K562 (cell line): ENCODE data around the gene S100A4. TPM values are rescaled to one million over a fixed set of nuclear protein-coding genes. Genes with fewer than 3 reads are reported as not detected.

Source experiments
- ATAC-seq: fragments of 200-7000 bp; cut with Tn5 transposase; 3 replicates; pipeline ENCODE4 v1.9.1; 2020; ENCODE audit warnings: moderate library complexity
- BruUV-seq: library from RNA; stranded (reverse); fragments of 400-500 nt; replicated peaks from 2 replicates; lab custom pipeline; 2021; lab: Mats Ljungman, UMichigan
- CTCF ChIA-PET: fragments of 300-600 bp; formaldehyde crosslinking; extraction: SDS; loops from one replicate; lab custom pipeline; 2021; ENCODE audit warnings: low intra/inter-chr PET ratio; lab: Yijun Ruan, JAX
- POLR2A ChIA-PET: fragments of 300-600, 350-650 bp; sonication (Branson Sonifier 250); formaldehyde crosslinking; extraction: SDS; loops from one replicate; lab custom pipeline; 2021; ENCODE audit warnings: antibody characterized with exemption, inconsistent platforms; lab: Yijun Ruan, JAX
- DNase-seq, 4 experiments: peaks; one replicate each; pipeline versions ENCODE4 v3.0.0 to v3.0.0-alpha.2; 2011 to 2018; ENCODE audit warnings: low spot score in 3 of 4, mixed read lengths in 3 of 4; ENCODE audit errors: extremely low read depth in 1 of 4
- FAIRE-seq: peaks from 2 replicates; lab custom pipeline; 2011; peaks lifted over from hg19 to GRCh38; lab: Jason Lieb, UNC
- H2AFZ ChIP-seq: 2 replicates; pipeline ENCODE4 v1.6.0; 2011; ENCODE audit warnings: low read depth, low read length, control low read depth, inconsistent platforms
- H3K27ac ChIP-seq: fragments of 200-600 bp; 3 replicates; pipeline ENCODE4 v1.8.0; 2011; ENCODE audit warnings: low read depth, mild to moderate bottlenecking, control low read depth, inconsistent platforms, low read length, moderate library complexity, mixed read lengths; ENCODE audit errors: extremely low read depth
- H3K27me3 ChIP-seq, 2 experiments: fragments of 300-600 bp in 1 of 2; 2 replicates in 1 of 2; 3 replicates in 1 of 2; pipeline versions ENCODE4 v1.6.0 to v1.8.0; 2011; ENCODE audit warnings: inconsistent platforms in 2 of 2, low read length in 2 of 2, mild to moderate bottlenecking in 1 of 2, mixed read lengths in 1 of 2, moderate library complexity in 1 of 2; ENCODE audit not compliant: control insufficient read depth in 2 of 2, insufficient read depth in 2 of 2
- H3K36me3 ChIP-seq: fragments of 300-600 bp; 3 replicates; pipeline ENCODE4 v1.8.0; 2011; ENCODE audit warnings: mild to moderate bottlenecking, low read length, inconsistent platforms; ENCODE audit not compliant: control insufficient read depth, insufficient read depth
- H3K4me1 ChIP-seq, 2 experiments: fragments of 200-600 bp in 1 of 2; replicated peaks in 1 of 2; 2 replicates in 1 of 2; 3 replicates in 1 of 2; pipeline versions ENCODE4 v1.5.1 to v1.8.0; 2011; ENCODE audit warnings: inconsistent platforms in 2 of 2, low read length in 2 of 2, mild to moderate bottlenecking in 1 of 2, mixed read lengths in 1 of 2, moderate library complexity in 1 of 2; ENCODE audit not compliant: control insufficient read depth in 2 of 2, insufficient read depth in 2 of 2
- H3K4me2 ChIP-seq: 2 replicates; pipeline ENCODE4 v1.6.1; 2011; ENCODE audit warnings: low read length, control low read depth, inconsistent platforms, mixed read lengths; ENCODE audit not compliant: insufficient read depth
- H3K4me3 ChIP-seq: fragments of 200-600 bp; sonication (generic), shearing (Covaris generic); 2 replicates; pipeline ENCODE4 v1.5.1; 2016; ENCODE audit warnings: control low read depth, inconsistent platforms
- H3K79me2 ChIP-seq: fragments of 200-600 bp; 3 replicates; pipeline ENCODE4 v1.8.0; 2011; ENCODE audit warnings: low read length, inconsistent platforms; ENCODE audit not compliant: control insufficient read depth, insufficient read depth
- H3K9ac ChIP-seq, 2 experiments: 2 replicates each; pipeline versions ENCODE4 v1.6.0 to v1.6.1; 2011; ENCODE audit warnings: low read depth in 2 of 2, low read length in 2 of 2, control low read depth in 1 of 2, inconsistent platforms in 1 of 2, mild to moderate bottlenecking in 1 of 2, mixed read lengths in 1 of 2; ENCODE audit not compliant: insufficient read depth in 1 of 2
- H3K9me1 ChIP-seq: one replicate; pipeline ENCODE4 v1.6.0; 2011; ENCODE audit warnings: inconsistent platforms, mild to moderate bottlenecking, low read length, moderate library complexity; ENCODE audit not compliant: control insufficient read depth, insufficient read depth
- H3K9me3 ChIP-seq: replicated peaks from 2 replicates; pipeline ENCODE4 v1.5.1; 2011; ENCODE audit warnings: low read depth, low read length, inconsistent platforms; ENCODE audit not compliant: control insufficient read depth, insufficient read depth
- H4K20me1 ChIP-seq: replicated peaks from 2 replicates; pipeline ENCODE4 v1.6.1; 2011; ENCODE audit warnings: low read length, inconsistent platforms, mixed read lengths; ENCODE audit not compliant: control insufficient read depth, insufficient read depth
- BRD9 ChIP-seq: fragments of 450-650 bp; IDR thresholded peaks from 2 replicates; pipeline ENCODE4 v1.6.1; 2018; ENCODE audit warnings: low read depth; ENCODE audit not compliant: partially characterized antibody
- ESRRA ChIP-seq: fragments of 450-650 bp; IDR thresholded peaks from 2 replicates; pipeline ENCODE4 v1.6.1; 2014; ENCODE audit warnings: low read depth, mild to moderate bottlenecking, moderate library complexity, borderline replicate concordance
- NCOA4 ChIP-seq: fragments of 450-650 bp; IDR thresholded peaks from 2 replicates; pipeline ENCODE4 v1.6.1; 2018; ENCODE audit warnings: mild to moderate bottlenecking; ENCODE audit not compliant: partially characterized antibody
- SIN3A ChIP-seq, 2 experiments: fragments of 150-350 bp in 1 of 2; IDR thresholded peaks; 2 replicates each; pipeline ENCODE4 v1.6.1; 2011 to 2016; ENCODE audit warnings: borderline replicate concordance in 2 of 2, low read depth in 2 of 2, low read length in 2 of 2, mild to moderate bottlenecking in 2 of 2, moderate library complexity in 2 of 2; ENCODE audit not compliant: control insufficient read depth in 1 of 2
- SIN3B ChIP-seq: fragments of 450-650 bp; IDR thresholded peaks from 2 replicates; pipeline ENCODE4 v1.6.1; 2017; ENCODE audit warnings: low read depth, mild to moderate bottlenecking, moderate library complexity
- SMARCA4 ChIP-seq: fragments of 450-650 bp; IDR thresholded peaks from 2 replicates; pipeline ENCODE4 v1.6.1; 2016
- ZNF431 ChIP-seq: sonication (generic); formaldehyde crosslinking; IDR thresholded peaks from 2 replicates; pipeline ENCODE4 v1.8.0; 2022; ENCODE audit warnings: mild to moderate bottlenecking, missing genetic modification reagents
- ZNF586 ChIP-seq: fragments of 450-650 bp; formaldehyde crosslinking; conservative IDR thresholded peaks from 2 replicates; pipeline ENCODE4 v1.4.0; 2020; ENCODE audit warnings: mild to moderate bottlenecking, moderate library complexity
- WGBS: fragments of 100-300 bp; shearing (Covaris generic); methylation state at CpG from one replicate; pipeline ENCODE4 v1.1.6; 2016; ENCODE audit warnings: low coverage, mixed read lengths; ENCODE audit not compliant: insufficient coverage; ENCODE audit errors: missing lambda C conversion rate; 5-methylcytosine and 5-hydroxymethylcytosine counted together
- in situ Hi-C: fragments of 300-500 bp; cut with MboI; formaldehyde crosslinking; loops from 4 replicates; pipeline ENCODE4 v1.15.0; 2018; ENCODE audit warnings: inconsistent platforms, mixed read lengths
- intact Hi-C: fragments of 100-400 bp; cut with micrococcal nuclease; formaldehyde crosslinking; loops from 2 replicates; pipeline ENCODE4 v1.14.2; 2022
- polyA plus RNA-seq, 8 experiments: library from polyadenylated mRNA; depleted of rRNA in 4 of 8; stranded (reverse) in 5 of 8; unstranded in 3 of 8; fragments of >200 nt; fragmentation: Nextera tagmentation in 2 of 8; fragmentation: Illumina TruSeq in 1 of 8; extraction: Ambion mirVana in 2 of 8; extraction: Trizol in 1 of 8; gene quantifications; 2 replicates each; pipeline versions ENCODE4 v1.2.1 to v1.2.3, GENCODE V29; 2011 to 2014; ENCODE audit warnings: inconsistent platforms in 1 of 8, missing spikeins in 1 of 8
- total RNA-seq, 7 experiments: library from RNA; depleted of rRNA in 6 of 7; stranded (reverse); fragments of >200 nt in 6 of 7; fragmentation: Illumina TruSeq in 2 of 7; extraction: Trizol in 2 of 7; gene quantifications; 2 replicates each; pipeline versions ENCODE4 v1.2.1 to v1.2.3, GENCODE V29; 2011 to 2021; ENCODE audit warnings: low replicate concordance in 1 of 7
- TF ChIP-seq, protein P1 (sequence below): fragments of 450-650 bp; formaldehyde crosslinking; IDR thresholded peaks from 2 replicates; pipeline ENCODE4 v1.4.0; 2022; ENCODE audit warnings: mild to moderate bottlenecking, moderate library complexity
- TF ChIP-seq, protein P2 (sequence below): fragments of 250-450 bp; sonication (Bioruptor Pico); IDR thresholded peaks from 2 replicates; pipeline ENCODE4 v1.5.0; 2020; ENCODE audit warnings: mild to moderate bottlenecking
- TF ChIP-seq, protein P3 (sequence below), 2 experiments: IDR thresholded peaks in 1 of 2; conservative IDR thresholded peaks in 1 of 2; 2 replicates each; pipeline ENCODE4 v1.6.1; 2016; ENCODE audit warnings: low read depth in 2 of 2, mild to moderate bottlenecking in 1 of 2, missing compliant biosample characterization in 1 of 2, missing genetic modification characterization in 1 of 2, moderate library complexity in 1 of 2

Gene S100A4
- total and polyA plus RNA-seq, 9 of the 15 experiments (the other 6 are each of a cell fraction or from before 2014, with no cell fraction given), result 3.7 to 20.1 (median 11.2) TPM

DNA sequence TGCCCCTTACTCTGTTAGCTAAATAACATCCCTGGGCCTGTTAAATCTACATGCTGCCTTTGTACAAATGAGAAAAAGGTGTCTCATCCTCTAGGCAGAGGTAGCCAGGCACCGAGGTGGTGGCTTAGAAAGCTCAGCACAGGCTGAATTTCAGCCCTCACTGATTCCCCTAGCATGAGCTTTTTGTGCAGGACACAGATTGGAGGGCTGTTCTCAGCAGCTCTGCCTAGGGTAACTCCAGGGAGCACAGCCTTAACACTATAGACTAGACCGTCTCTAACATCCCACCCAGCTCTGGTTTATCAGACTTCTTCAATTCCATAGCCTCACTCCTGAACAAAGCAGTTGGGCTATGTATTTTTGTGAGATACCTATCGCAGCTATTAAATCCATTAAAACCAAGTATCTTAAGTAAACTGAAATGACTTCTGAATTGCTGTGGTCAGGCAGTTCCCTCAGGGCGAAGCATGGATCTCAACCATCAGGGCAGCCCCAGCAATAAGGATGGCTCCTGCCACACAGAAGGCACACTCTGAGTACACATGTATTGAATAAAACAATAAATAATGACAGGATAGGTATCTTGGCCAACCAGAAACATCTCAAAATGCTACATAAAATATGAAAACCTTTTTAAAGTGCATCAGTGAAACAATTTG, 24.7 kb downstream of the S100A4 start:
- Histone ChIP-seq H3K36me3 (no peaks in the 10 kb centered on the region), H3K79me2 (no peaks in the 10 kb centered on the region), H2AFZ (0 out of 2 replicates have a peak overlapping the region, but pooled peaks have one; percentile 4), H3K4me3 (no peak overlapping the region), H3K27me3 (no peaks in the 10 kb centered on the region), H4K20me1 (no peaks in the 10 kb centered on the region), H3K9ac (no peak overlapping the region), H3K27ac (no peak overlapping the region), H3K4me1 (peaks cover 9 to 13% of the 10 kb centered on the region in 2 experiments; a peak in 4 of 5 replicates), H3K9me1 (no peaks in the 10 kb centered on the region), H3K4me2 (no peak overlapping the region), H3K9me3 (peaks cover 2% of the 10 kb centered on the region; the same call in 1 of the 2 replicates)
- ATAC-seq (no peak), FAIRE-seq (no peak), DNase-seq (no peak)
- 53% methylated on average over 4 of the region's 4 CpGs for WGBS
- TF ChIP-seq, protein P1, sequence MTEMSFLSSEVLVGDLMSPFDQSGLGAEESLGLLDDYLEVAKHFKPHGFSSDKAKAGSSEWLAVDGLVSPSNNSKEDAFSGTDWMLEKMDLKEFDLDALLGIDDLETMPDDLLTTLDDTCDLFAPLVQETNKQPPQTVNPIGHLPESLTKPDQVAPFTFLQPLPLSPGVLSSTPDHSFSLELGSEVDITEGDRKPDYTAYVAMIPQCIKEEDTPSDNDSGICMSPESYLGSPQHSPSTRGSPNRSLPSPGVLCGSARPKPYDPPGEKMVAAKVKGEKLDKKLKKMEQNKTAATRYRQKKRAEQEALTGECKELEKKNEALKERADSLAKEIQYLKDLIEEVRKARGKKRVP (CRISPR knock-in tag), result no peak
- TF ChIP-seq BRD9 (no peak), NCOA4 (no peak), ESRRA (no peak), ZNF431 (CRISPR knock-in tag) (no peak), SMARCA4 (no peak), SIN3B (no peak), SIN3A (IDR thresholded peaks at IDR 0.05; ENCODE audit: borderline replicate concordance in 2 of 2, control insufficient read depth in 1 of 2, low read depth in 2 of 2, low read length in 2 of 2) (no peak), ZNF586 (CRISPR knock-in tag) (no peak)
- TF ChIP-seq, protein P2, sequence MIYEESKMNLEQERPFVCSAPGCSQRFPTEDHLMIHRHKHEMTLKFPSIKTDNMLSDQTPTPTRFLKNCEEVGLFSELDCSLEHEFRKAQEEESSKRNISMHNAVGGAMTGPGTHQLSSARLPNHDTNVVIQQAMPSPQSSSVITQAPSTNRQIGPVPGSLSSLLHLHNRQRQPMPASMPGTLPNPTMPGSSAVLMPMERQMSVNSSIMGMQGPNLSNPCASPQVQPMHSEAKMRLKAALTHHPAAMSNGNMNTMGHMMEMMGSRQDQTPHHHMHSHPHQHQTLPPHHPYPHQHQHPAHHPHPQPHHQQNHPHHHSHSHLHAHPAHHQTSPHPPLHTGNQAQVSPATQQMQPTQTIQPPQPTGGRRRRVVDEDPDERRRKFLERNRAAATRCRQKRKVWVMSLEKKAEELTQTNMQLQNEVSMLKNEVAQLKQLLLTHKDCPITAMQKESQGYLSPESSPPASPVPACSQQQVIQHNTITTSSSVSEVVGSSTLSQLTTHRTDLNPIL (CRISPR knock-in tag), result no peak
- TF ChIP-seq, protein P3, sequence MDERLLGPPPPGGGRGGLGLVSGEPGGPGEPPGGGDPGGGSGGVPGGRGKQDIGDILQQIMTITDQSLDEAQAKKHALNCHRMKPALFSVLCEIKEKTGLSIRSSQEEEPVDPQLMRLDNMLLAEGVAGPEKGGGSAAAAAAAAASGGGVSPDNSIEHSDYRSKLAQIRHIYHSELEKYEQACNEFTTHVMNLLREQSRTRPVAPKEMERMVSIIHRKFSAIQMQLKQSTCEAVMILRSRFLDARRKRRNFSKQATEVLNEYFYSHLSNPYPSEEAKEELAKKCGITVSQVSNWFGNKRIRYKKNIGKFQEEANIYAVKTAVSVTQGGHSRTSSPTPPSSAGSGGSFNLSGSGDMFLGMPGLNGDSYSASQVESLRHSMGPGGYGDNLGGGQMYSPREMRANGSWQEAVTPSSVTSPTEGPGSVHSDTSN (CRISPR knock-in tag; IDR thresholded peaks at IDR 0.05; ENCODE audit: low read depth), result no peak
- TF ChIP-seq, protein P3 (tag; conservative IDR thresholded peaks at IDR 0.05; ENCODE audit: low read depth), result no peak
- ChIA-PET POLR2A (interaction anchor here (0.6 to 1.8 kb wide), 9 partner anchors 11 to 140 kb away, joined by 3 to 7 read pairs (median 4); no protein-coding TSS in a partner anchor), CTCF (no interaction called here)
- in situ Hi-C loops (no loop called here), intact Hi-C loops (no loop called here)
- BruUV-seq, result no TSS peak
